Epidermal melanocyte (primary cell): ENCODE measurements around the gene SYT8.

Source experiments
- DNase-seq: peaks from one replicate; pipeline ENCODE4 v3.0.0; 2011; ENCODE audit warnings: low spot score; ENCODE audit not compliant: insufficient read length

The SYT8 gene

DNA sequence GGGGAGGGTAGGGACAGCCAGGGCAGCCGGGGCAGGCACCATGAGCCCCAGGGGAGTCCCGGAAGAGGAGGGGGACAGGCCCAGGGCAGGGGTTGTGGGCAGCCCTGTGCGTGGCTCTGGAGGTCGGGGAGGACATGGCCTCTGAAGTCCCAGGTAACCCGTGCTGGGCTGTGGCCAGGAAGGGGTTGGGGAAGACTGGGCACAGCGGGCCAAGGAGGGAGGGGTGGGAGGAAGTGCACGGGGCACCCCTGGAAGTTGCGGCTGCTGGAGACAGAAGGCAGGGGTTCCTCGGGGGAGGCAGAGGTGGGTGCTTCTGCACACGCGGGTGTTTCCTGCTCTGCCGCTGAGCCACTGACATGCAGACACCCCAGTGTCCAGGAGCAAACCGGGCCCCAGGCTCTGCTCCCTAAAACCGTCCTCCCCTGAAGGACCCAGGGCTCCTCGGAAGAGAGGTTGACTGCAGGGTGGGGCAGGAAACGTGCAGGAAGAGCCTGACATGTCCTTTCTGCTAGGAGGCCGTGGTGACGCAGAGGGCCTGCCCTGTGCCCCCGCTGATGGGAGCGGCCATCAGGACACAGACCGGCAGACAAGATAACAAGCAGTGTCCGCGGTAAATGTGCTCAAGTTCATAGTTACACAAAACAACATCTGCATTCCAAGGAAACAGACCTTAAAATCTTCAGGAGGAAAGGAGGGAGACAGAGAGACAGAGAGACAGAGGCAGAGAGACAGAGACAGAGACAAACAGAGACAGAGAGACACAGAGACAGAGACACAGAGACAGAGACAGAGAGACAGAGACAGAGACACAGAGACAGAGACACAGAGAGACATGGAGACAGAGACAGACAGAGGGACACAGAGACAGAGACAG is 9.7 kb downstream of the SYT8 start:
- no peak for DNase-seq

DNA sequence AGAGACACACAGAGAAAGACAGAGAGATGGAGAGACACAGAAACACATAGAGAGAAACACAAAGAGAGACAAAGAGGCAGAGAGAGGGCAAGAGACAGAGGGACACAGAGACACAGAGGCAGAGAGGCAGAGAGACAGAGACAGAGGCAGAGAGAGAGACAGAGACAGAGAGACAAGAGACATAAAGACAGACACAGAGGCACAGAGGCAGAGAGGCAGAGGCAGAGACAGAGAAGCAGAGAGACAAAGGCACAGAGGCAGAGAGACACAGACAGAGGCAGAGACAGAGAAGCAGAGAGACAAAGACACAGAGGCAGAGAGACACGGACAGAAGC is 10.3 kb downstream of the SYT8 start:
- no peak for DNase-seq

DNA sequence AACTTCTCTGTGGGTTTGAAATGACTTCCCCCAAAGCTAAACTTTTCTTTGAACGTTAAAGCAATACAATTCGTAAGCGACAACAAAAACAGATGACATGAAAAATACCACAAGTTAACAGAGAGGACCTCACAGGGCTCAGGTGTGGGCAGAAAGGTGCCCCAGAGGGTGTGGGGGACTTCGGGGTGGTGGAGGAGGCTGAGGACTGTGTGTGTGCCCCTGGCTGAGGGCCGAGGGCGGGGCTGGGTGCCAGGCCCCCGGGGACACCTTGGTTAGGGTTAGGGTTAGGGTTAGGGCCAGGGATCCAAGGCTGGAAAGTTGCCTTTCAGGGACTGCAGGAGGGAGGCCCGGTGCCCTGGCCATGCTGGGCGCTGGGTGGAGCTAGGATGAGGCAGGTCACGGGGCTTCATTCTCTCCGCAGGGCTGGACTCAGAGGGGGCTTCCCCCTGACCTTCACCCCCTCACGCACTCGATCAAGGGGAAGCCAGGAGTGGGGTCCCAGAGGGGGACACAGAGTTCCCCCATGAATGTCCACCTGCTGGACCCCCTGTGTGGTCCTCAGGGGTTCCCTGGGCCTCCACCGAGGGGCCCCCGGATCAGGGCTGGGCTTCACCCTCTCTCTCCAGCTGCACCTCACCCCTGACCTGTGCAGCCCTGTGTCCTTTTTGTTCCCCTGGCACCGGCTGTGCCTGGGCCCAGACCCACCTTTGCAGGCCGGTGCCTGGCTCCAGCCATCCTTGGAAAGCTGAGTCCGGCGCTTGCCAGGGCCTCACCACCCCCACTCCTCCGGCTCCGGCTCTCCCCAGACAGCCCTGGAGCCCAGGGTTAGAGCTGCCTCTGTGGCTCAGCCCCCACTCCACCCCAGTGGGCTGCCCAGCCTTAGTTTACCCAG is 11.0 kb downstream of the SYT8 start:
- no peak for DNase-seq

DNA sequence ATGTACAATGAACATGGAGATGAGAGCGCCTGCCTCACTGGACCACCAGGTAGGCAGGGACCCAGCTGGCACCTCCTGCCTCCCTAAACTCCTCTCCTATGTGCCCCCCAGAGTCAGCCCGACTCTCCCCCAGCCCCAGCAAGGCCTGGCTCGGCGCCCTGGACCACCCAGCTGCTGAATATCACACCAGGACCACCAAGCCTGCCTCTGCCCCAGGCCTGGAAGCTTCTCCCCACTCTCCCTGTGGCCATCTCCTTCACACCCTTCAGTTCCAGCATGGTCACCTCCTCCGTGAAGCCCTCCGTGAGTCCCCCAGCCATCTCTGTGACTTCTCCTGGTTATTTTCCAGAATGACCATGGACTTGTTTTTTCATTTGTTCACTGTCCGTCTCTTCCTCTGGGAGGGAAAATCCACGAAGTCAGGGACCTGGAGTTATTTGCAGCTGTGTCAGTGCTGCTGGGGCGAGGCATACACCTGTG is 11.7 kb downstream of the SYT8 start:
- DNase-seq = no peak

DNA sequence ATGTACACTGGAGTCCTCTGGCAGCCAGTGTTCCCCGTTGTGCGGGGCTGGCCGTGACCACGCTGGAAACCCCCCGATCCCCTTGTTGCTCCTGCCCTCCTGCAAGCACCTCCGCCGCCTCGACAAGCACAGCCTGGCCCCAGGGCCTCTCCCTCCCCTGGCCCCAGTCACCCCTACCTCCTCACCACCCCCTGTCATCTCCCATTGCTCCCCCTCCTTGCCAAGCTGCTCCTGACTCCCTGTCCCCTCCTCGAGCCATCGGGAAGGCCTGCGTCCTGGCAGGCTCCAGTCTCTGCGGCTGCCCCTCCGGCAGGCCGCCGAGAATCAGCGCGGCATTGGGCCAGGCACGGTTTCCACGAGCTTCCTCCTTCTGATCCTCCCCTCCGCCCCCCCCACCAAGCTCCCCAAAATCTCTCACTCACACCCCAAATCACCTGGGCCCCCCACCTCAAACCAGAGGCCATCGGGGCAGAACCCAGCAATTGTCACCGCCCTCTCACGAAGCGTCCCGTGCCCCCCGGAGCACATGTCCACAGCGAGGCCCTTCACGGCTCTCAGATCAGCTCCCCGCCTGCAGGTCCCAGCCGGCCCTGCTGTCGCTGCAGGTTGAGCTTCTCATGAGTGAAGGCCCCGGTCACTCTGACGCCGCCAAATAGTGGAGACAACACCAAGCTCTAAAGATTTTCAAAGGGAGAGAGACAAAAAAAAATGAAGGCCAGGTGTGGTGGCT is 12.4 kb downstream of the SYT8 start:
- no peak for DNase-seq

DNA sequence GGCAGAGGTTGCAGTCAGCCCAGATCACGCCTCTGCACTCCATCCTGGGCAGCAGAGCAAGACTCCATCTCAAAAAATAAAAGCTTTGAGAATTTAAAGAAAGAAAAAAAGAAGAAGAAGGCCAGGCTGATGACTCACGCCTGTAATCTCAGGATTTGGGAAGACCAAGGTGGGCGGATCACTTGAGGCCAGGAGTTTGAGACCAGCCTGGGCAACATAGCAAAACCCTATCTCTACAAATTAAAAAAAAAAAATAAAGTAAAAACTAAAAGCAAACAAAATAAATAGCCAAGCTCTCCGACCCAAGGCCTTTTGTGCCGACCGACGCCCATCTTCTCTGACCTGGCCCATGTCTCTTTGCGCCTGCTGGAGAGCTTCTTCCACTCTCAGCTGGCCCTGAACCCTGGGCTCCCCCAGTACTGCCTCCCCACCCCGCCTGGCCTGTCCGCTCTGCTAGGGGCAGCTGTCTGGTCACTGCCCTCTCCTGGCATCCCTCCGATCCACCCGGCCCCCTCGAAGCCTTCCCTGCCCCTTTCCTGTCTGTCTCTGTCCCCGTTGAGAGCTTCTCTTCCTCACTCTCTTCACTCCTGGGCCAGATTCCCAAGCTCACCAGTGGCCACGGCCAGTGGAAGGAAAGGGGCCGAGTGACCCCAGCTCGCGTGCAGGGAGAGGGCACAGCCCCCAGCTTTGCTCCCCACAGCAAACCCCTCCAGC is 13.3 kb downstream of the SYT8 start:
- no peak for DNase-seq

DNA sequence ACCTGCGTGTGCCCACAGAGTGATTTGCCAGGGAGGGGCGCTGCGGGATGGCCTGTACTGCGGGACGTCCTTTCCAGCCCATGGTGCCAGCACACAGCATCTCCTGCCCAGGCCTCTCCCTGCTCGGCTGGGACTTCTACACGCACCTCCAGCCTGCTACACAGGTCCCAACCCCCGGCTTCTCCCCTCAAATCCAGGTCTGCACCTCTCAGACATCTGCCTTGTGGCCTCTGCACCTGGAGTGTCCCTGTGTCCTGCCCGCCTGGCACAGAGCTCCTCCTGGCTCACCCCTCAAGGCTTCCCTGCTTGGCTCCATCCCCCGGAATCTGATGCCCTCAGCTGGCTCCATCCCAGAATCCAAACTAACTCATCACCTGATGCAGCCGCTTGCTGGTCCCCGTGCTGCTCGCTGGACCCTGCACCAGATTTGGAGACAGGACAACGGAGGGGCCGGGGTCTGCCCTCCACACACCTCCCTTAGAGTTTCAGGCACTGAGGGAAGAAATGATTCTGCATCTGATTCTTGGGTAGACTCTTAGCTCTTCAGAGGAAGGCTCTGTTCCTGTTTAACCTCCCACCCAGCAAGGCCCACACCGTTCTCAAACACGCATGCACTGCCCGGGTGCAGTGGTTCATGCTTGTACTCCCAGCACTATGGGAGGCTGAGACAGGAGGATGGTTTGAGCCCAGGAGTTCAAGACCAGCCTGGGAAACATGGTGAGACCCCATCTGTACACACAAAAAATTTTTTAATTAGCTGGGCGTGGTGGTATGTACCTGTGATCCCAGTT is 14.0 kb downstream of the SYT8 start:
- DNase-seq = no peak

DNA sequence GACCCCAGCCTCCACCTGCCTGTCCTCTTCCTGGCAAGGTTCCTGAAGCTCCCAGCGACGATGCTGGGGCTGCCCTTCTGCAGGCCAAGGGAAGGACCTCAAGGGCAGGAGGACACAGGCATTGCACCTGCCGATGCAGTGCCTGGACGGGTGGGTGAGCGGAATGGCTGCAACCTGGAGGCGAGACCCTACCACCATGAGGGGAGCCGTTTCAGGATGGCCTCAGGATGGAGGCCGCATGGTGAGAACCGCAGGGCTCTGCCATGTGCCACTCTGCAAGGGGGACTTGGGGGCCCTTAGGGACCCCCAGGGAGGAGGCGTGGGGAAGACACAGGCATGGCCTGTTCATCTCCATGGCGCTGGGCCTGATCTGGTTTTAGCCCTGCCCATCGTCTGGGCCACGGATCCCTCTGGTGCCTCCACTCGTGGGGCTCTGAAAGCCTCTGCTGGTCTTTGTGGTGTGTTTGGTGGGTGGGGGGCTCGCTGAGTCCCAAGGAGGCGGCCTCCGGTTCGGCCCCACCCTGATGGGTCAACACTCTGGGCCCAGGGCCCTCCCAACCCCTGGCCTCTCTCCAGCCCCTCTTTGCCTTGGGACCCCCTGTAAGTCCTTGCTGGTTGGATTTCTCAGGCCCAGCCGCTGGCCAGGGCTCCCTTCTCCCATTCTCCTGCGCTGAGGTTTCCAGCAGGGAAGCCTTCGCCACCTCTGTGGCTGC is 16.8 kb downstream of the SYT8 start:
- no peak for DNase-seq

DNA sequence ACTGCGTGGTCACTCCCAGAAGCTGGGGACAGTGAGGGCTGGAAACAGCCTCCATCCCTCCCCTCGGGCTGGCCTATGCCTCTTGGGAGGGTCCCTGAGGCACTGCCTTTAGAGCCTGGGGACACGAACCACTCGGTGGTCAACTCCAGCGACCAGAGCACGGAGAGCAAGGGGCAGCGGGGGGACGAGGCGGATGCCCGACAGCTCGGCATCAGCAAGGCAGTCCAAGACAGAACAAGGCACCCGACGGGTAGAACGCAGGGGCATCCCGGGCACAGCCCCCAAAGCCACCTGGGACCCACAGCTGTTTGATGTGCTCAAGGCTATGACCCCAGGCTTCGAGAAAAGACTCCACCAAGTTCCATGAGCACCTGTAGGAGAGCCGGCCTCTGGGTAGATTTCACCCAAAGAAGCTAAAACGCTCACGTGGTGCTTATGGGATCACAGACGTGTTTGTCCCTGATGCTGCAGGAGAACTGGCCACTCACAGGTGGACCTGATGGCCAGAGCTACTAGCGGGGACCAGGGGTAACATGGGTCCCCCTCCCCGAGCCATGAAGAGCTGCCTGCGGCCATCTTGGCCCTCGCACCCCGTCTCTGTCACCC is 17.6 kb downstream of the SYT8 start:
- DNase-seq = no peak

DNA sequence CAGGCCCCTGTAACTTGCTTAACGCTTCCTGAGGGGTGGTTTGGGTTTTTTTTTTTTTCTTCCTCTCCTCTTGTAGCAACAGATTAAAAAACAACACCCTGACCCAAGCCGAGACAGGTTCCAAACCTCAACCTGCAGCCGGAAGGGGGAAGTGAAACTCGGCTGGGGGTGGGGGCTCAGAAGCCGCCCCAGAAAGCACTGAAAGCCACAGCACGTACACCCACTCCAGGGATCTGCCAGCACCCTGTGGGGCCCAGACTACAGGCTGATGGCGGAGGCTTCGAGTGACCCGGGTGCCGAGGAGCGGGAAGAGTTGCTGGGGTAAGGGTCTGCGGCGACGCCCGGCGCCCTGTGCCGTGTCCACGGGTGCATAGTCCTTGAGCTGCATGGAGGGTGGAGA is 18.1 kb downstream of the SYT8 start, which contains the start of gene LSP1:
Gene LSP1, plus strand, starts transcription at position 208 of the 400 bp plus-strand sequence. Its CDS starts 61 bp downstream, at position 269.
- no peak for DNase-seq

DNA sequence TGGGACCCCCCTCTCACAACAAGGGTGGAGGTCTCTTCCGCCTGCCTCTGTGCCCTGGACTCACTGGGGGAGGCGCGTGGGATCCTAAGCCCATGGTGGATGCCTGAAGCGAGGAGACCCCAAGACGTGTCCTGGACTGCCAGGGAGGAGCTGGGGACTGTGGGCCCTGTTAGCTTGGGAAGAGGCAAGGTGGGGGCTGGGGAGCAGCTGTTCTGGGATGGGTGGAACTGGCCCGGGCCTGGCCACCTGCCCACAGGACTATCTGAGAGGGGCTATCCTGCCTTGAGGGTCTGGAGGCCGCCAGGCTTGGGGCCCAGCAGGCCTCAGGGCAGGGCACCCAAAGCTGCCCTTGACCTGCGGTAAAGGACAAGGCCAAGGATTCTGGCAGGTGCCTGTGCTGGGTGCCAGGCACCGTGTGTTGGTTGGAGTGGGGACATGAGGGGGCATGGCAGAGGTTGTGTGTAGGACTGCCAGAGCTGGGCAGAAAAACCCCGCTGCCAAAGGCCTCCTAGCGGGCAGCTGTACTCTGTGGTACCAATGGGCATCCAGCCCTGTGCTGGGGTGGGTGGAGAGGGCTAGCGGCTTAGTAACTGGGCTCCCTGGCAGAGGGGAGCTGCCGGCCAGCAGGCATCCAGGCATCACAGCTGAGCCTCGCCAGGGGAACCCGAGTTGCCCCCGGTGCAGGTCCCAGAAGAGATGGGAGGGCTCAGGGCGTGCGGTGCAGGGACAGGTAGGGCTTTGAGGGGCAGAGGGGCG is 18.8 kb downstream of the SYT8 start:
- DNase-seq = no peak

DNA sequence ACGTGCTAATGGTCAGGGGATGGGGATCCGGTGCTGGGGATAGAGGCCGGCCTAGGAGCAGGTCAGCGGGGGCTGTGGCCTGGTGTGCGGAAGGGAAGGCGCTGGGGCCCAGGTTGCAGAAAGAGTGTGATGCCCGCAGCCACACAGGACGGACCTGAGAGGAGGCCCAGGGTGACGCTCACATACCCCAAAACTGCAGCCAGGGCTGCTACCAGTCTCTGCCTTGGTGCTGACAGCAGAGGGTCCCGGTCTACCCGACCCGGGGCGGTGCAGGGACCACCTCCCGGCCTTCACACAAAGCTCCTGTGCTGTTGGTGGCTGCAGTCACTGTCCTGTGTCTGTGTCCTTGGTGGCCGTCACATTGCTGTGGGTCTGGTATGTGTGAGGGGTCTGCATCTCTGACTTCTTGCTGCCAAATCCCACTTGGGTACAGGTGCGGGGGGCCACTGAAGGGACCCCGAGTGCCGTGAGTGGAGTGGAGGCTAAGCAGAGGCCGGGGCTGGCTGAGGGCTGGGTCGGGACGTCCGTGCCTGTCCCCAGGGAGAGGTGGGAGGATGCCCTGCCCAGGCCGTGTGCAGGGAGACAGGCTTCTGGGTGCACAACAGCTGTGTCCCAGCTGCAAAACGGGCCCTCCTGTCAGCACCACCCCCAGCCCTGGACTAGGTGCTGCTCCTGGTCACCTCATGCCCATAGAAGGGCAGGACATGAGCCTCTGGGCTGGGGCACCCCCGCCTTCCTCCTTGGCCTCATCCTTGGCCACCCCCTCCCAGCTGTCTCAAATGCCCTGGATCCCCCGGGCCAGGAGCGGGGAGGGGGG is 19.6 kb downstream of the SYT8 start:
- DNase-seq = no peak

DNA sequence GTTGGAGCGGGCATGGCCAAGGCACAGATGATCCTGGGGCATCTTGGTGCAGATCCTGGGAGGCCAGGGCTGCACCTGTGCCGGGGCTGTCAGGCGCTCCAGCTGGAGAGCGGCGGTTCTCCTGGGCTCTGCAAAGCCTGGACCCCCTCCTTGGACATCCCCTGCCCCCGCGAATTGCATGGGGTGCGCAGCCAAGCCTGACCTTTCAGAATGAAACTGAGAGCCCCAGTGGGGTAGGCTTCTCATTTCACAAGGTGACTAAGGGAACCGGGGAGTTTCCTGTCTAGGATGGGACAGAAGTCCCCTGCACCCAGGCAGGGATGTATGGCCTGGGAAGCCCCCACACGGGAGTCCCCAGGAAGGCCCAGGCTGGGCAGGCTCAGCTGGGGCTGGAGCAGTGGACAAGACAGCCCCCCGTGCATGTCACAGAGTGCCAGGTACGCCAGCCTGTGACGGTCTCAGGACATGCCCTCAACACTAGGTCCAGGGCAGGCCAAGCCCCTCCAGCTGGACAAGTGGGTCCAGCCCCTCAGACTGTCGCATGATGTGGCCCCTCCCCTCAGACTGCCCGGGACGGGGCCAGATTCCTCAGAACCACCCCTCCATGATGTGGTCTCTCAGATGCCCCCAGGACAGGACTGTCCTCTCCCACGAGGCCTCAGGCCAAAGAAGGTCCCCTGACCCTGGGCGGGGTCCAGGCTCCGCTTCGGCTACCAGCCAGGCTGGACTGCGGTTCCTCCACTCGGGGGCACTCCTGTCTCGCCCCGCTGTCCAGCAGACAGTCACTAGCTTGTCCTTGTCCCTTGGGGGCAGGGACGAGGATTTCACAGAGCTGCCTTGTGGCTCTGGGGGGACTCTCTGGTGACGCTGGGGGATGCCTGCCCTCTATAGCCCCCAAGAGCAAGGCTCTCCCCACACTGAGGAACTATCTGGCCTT is 20.4 kb downstream of the SYT8 start:
- DNase-seq = no peak

DNA sequence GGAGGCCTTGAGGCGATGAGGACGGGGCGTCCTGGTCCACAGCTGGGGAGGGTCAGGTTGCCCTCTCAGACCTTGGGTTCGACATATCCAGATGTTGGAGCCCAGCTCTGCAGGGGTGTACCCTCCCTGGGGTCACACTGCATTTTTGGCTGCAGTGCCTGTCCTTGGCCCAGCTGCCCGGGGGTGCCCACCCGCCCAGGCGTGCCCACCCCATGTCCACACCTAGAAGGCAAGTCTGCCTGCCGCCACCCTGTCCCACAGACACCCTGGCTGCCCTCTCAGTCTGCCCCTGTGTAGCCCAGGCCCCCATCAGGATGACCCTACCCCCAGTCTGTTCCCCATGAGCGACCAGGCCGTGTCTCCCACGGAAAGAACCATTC is 21.1 kb downstream of the SYT8 start:
- DNase-seq = no peak

DNA sequence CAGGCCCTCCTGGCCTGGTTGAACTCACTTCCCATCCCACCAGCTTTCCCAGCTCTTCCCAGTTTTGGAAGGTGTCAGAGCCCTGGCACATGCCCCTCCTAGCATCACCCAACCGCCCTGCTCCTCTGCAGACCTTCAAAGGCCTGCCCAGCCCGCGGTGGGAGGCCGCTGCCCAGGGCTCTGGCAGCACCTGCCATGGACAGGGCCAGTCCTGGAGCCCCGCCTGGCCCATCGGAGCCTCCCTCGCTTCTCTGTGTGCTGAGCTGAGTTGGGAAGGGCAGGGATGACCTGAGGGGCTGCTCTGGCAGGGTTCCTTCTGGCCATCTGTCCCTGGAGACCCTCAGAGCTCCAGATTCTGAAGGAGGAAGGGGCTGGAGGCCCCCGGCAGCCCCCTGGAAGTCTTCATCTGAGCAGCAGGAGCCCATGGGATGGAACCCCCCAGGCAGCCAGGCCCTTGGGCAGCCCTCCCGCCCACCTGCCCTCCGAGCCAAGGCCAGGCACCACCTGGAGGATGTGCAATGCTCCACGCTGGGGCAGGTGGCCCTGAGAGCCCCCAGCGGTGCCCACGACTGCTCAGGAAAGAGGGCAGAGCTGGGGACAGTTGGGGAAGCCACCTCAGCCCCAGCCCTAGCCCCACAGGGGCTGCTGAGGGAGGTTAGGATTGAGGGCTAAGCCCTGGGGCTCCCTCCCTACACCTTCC is 21.7 kb downstream of the SYT8 start:
- DNase-seq = no peak

DNA sequence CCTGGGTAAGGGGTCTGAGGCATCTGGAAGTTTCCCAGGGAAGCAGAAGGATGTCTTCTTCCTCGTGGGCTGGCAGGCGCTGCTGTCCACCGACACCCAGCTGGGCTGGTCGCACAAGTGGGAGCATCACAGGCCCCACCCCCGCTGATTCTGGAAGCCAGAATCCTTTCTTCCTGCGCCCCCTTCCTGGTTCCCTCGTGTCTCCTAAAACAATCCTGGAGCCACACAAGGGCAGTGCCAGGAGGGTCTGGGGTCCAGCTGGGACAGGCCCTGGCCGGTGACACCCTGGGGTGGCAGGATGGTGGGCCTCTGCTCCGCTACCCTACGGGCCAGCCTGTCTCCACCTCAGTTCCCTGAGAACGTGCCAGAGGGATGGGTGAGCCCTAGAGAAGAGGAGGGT is 22.3 kb downstream of the SYT8 start:
- DNase-seq = no peak
